ENCODE measurements around the gene PRSS36. TPM values are rescaled to one million over a fixed set of nuclear protein-coding genes. Genes with fewer than 3 reads are reported as not detected.

PRSS36 gene
- polyA plus RNA-seq, 3 donors = 3.1 to 4.2 (median 3.4) TPM

GRCh38 chr16:31134625-31135534 lies 15.0 kb downstream of the PRSS36 start:
- no peak for TF ChIP-seq CTCF (IDR thresholded peaks at IDR 0.05)
- H3K27me3 Mint-ChIP-seq (ENCODE audit: low read depth in 3 of 3) = peaks cover 0 to 1% (median 1%) of the 10 kb centered on the region in 3 donors
- H3K36me3 ChIP-seq (replicated peaks in 1 of 2; ENCODE audit: control insufficient read depth in 1 of 2, insufficient read depth in 2 of 2, low read length in 2 of 2) = peaks cover 23 to 32% of the 10 kb centered on the region in 2 donors
- peaks cover 40% of the 10 kb centered on the region for H3K4me1 Mint-ChIP-seq
- intact Hi-C loops (cut with micrococcal nuclease) = no loop called here
- peaks cover 34 to 38% of the 10 kb centered on the region in 2 donors for H3K36me3 Mint-ChIP-seq
- WGBS (ENCODE audit: insufficient coverage) = 72% methylated on average over 8 of the region's 18 CpGs
- H4K20me1 ChIP-seq (ENCODE audit: insufficient read depth, low read length) = no peaks in the 10 kb centered on the region
- H3K27ac ChIP-seq (ENCODE audit: low read depth in 1 of 2, low read length in 2 of 2) = peak overlapping the region; percentile 22 to 65
- no peaks in the 10 kb centered on the region for H3K79me2 ChIP-seq (ENCODE audit: insufficient read depth, low read length)
- H3K4me3 ChIP-seq (replicated peaks in 1 of 3; ENCODE audit: low read depth in 2 of 3, low read length in 3 of 3) = peak overlapping the region in 1 of 3 experiments; percentile 8
- H3K27ac Mint-ChIP-seq = peak overlapping the region; percentile 60 to 91 (median 82)
- H3K9me3 Mint-ChIP-seq = no peaks in the 10 kb centered on the region
- H3K4me2 ChIP-seq (replicated peaks; ENCODE audit: extremely low read depth, low read length, poor library complexity, severe bottlenecking) = peak overlapping the region; percentile 25
- no peak overlapping the region for H2AFZ ChIP-seq (ENCODE audit: insufficient read depth, low read depth, low read length, poor library complexity, severe bottlenecking)
- no peak overlapping the region for H3K9ac ChIP-seq (ENCODE audit: insufficient read depth, low read length, poor library complexity, severe bottlenecking)
- H3K27me3 ChIP-seq (ENCODE audit: control insufficient read depth in 2 of 2, insufficient read depth in 2 of 2, low read length in 2 of 2) = no peaks in the 10 kb centered on the region
- H3K9me3 ChIP-seq (replicated peaks in 1 of 2; ENCODE audit: control insufficient read depth in 1 of 2, insufficient read depth in 1 of 2, low read length in 2 of 2) = no peaks in the 10 kb centered on the region
- peak overlapping the region in 1 of 2 donors; percentile 46 for H3K4me3 Mint-ChIP-seq
- peak; percentile 38 to 79 (median 65) for DNase-seq
- H3K4me1 ChIP-seq (ENCODE audit: control insufficient read depth in 1 of 2, insufficient read depth in 2 of 2, low read length in 2 of 2) = peaks cover 38 to 57% of the 10 kb centered on the region in 2 donors

- Histone ChIP-seq H3K4me3 (replicated peaks in 1 of 3; ENCODE audit: low read depth in 2 of 3, low read length in 3 of 3) (peak overlapping the region in 1 of 3 experiments; percentile 8), H3K4me2 (replicated peaks; ENCODE audit: extremely low read depth, low read length, poor library complexity, severe bottlenecking) (peak overlapping the region; percentile 25), H2AFZ (ENCODE audit: insufficient read depth, low read depth, low read length, poor library complexity, severe bottlenecking) (no peak overlapping the region), H3K9ac (ENCODE audit: insufficient read depth, low read length, poor library complexity, severe bottlenecking) (no peak overlapping the region), H3K4me1 (ENCODE audit: control insufficient read depth in 1 of 2, insufficient read depth in 2 of 2, low read length in 2 of 2) (peaks cover 45 to 63% of the 10 kb centered on the region in 2 donors), H3K27ac (ENCODE audit: low read depth in 1 of 2, low read length in 2 of 2) (peak overlapping the region; percentile 22 to 65), H3K9me3 (replicated peaks in 1 of 2; ENCODE audit: control insufficient read depth in 1 of 2, insufficient read depth in 1 of 2, low read length in 2 of 2) (no peaks in the 10 kb centered on the region), H3K36me3 (replicated peaks in 1 of 2; ENCODE audit: control insufficient read depth in 1 of 2, insufficient read depth in 2 of 2, low read length in 2 of 2) (peaks cover 23 to 32% of the 10 kb centered on the region in 2 donors), H3K27me3 (ENCODE audit: control insufficient read depth in 2 of 2, insufficient read depth in 2 of 2, low read length in 2 of 2) (no peaks in the 10 kb centered on the region), H3K79me2 (ENCODE audit: insufficient read depth, low read length) (no peaks in the 10 kb centered on the region), H4K20me1 (ENCODE audit: insufficient read depth, low read length) (no peaks in the 10 kb centered on the region)
- WGBS (ENCODE audit: insufficient coverage) = 0% methylated on average over 2 of the region's 5 CpGs
- Mint-ChIP-seq H3K36me3 (peaks cover 34 to 38% of the 10 kb centered on the region in 2 donors), H3K9me3 (no peaks in the 10 kb centered on the region), H3K4me3 (peak overlapping the region in 1 of 2 donors; percentile 46), H3K4me1 (peaks cover 48% of the 10 kb centered on the region), H3K27me3 (ENCODE audit: low read depth in 3 of 3) (peaks cover 0 to 1% (median 1%) of the 10 kb centered on the region in 3 donors), H3K27ac (peak overlapping the region; percentile 60 to 91 (median 82))
- DNase-seq = peak; percentile 78 to 93 (median 82)
- TF ChIP-seq CTCF (IDR thresholded peaks at IDR 0.05) = no peak
- intact Hi-C loops (cut with micrococcal nuclease) = no loop called here
Observed at GRCh38 chr16:31134091-31134571, 15.7 kb downstream of the PRSS36 start.
